Stimulated activated effector memory CD8-positive, alpha-beta T cell treated with anti-CD3 and anti-CD28 coated beads, Interleukin-12 subunit alpha, Interleukin-12 subunit beta, amount 100 ng/mL, for 72 hours (primary cell): ENCODE results near the gene SMCO4.

ENCODE experiments used
- ATAC-seq: fragments of 150-1000 bp; cut with Tn5 transposase; 2 replicates; pipeline ENCODE4 v1.10.0; 2021
- DNase-seq, 2 donors: peaks; one replicate each; pipeline ENCODE4 v3.0.0; 2021 to 2022; ENCODE audit warnings: low spot score in 2 of 2
- H3K27ac Mint-ChIP-seq: one replicate; pipeline ENCODE4 v1.8.0; 2022; ENCODE audit warnings: mild to moderate bottlenecking, mixed read lengths
- H3K36me3 Mint-ChIP-seq: one replicate; pipeline ENCODE4 v1.8.0; 2022; ENCODE audit warnings: mild to moderate bottlenecking, mixed read lengths
- H3K4me1 Mint-ChIP-seq: one replicate; pipeline ENCODE4 v1.8.0; 2022; ENCODE audit warnings: mixed read lengths
- H3K4me3 Mint-ChIP-seq: one replicate; pipeline ENCODE4 v1.8.0; 2022; ENCODE audit warnings: mild to moderate bottlenecking, mixed read lengths
- H3K9me3 Mint-ChIP-seq: one replicate; pipeline ENCODE4 v1.8.0; 2022; ENCODE audit warnings: mixed read lengths

The SMCO4 gene

DNA sequence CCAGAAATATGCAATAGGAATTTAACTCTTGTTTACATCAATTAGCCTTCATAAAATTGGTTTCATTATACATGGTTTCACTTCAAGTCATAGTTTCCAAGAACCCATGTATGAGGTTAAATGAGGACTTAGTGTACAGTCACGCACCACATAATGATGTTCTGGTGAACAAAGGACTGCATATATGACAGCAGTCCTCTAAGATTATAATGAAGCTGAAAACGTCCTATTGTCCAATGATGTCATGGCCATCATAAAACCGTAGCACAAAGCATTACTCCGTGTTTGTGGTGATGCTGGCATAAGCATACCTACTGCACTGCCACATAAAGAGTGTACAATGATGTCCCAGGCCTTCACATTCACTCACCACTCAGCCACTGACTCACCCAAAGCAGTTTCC lies 31.1 kb downstream of the SMCO4 start:
- Mint-ChIP-seq H3K27ac (peak overlapping the region; percentile 82), H3K9me3 (no peaks in the 10 kb centered on the region), H3K36me3 (no peaks in the 10 kb centered on the region), H3K4me1 (no peaks in the 10 kb centered on the region), H3K4me3 (peak overlapping the region; percentile 19)
- ATAC-seq (peak; percentile 97), DNase-seq (no peak)

DNA sequence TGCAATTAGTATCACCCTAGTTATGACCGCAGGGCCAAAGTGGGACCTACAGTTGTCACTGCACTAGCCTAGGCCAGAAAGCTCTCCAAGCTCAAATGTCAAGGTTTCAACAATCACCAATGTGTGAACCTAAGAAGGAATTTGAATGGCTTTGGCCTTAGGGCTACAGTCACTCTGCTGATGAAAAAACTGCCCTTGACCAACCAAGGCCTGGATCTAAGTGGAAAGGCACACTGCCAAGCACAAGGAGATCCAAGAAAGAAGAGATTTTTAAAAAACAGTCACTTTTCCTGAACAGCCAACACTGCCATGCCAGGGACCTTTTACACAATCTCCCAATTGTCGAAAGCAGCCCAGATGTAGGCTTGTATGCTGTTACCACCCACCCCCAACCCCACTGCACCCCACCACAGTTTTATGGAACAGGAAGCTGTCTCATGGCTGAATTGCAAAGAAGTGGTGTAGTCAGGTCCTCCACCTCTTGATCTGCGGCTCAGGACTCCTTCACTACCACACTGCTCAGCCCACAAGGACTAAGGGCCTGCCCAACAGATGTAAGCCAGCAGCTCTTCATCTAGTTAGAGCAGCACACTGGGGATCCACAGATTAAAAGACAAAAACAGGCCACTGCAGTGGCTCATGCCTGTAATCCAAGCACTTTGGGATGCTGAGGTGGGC lies 32.9 kb downstream of the SMCO4 start:
- Mint-ChIP-seq H3K4me3 (no peak overlapping the region), H3K36me3 (no peaks in the 10 kb centered on the region), H3K27ac (peak overlapping the region; percentile 82), H3K4me1 (no peaks in the 10 kb centered on the region), H3K9me3 (no peaks in the 10 kb centered on the region)
- DNase-seq (no peak), ATAC-seq (peak; percentile 31)

GRCh38 chr11:93507517-93507916 lies 35.7 kb downstream of the SMCO4 start:
- H3K9me3 Mint-ChIP-seq, result no peaks in the 10 kb centered on the region
- ATAC-seq (no peak), DNase-seq (no peak)
- no peak overlapping the region for H3K27ac Mint-ChIP-seq
- H3K4me3 Mint-ChIP-seq, result no peak overlapping the region
- peaks cover 6% of the 10 kb centered on the region for H3K4me1 Mint-ChIP-seq
- no peaks in the 10 kb centered on the region for H3K36me3 Mint-ChIP-seq

DNA sequence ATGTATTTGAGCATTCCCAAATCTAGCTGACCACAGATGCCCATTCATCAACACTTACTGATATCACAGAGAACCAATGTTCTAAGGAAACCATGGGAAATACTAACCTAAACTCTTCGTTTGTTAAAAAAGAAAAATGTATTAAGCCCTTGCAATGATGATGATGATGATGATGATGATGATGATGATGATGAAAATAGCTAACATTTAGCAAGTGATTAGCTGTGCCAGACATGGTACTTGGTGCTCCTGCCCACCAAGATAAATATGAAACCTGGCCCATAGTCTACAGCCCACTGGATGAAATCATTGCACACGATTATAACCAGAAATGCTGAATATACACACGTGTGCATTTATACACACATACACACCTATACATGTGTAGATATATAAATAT lies 37.5 kb downstream of the SMCO4 start:
- H3K9me3 Mint-ChIP-seq, result no peaks in the 10 kb centered on the region
- H3K4me1 Mint-ChIP-seq, result peaks cover 6% of the 10 kb centered on the region
- H3K36me3 Mint-ChIP-seq, result no peaks in the 10 kb centered on the region
- DNase-seq (no peak), ATAC-seq (no peak)
- H3K4me3 Mint-ChIP-seq, result no peak overlapping the region
- H3K27ac Mint-ChIP-seq, result no peak overlapping the region

DNA sequence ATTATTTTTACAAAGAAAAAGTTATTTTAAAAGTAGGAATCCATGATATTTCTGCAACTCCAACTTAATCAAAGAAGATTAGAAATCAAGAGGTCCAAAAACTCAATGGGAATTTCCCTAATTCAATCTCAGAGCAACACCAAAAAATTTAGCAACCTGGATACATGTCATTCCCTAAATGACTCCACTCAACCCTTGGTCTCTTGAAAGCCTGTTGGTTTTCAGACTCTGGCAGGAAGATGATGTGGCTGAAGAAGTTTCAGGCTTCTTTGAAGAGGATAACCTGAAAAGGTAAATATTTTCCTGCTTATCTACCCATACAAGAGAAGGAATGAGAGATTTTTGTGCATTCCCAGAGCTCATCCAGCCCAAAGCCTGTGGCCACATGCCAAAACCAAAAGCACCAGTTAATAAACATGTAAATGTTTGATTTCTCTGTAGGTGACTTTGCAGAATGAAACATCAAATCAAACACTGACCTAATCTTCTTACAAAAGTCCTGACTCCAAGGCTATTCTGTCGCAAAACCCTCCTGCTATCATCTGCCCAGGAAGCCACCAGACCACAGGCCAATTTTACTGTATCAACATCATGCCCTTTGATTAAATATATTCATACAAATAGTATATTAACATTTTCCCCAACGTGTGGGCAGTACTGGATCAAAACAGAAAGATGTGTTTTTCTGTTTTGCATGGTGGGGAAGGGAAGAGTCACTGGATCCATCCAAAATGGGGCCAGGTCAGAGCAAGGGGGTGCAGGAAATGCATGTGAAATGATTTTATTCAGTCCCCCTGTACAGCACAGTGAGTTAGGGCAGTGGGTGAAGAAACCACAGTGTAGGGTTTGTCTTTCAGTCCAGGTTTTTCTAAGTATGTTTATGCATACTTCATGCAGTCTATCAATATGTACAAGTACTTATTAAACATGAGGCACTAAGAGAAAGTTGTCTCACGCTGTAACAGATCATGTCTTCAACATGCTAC lies 38.8 kb downstream of the SMCO4 start:
- no peak for DNase-seq
- peak overlapping the region; percentile 70 for H3K27ac Mint-ChIP-seq
- H3K36me3 Mint-ChIP-seq, result no peaks in the 10 kb centered on the region
- ATAC-seq, result peak; percentile 54
- no peak overlapping the region for H3K4me3 Mint-ChIP-seq
- no peaks in the 10 kb centered on the region for H3K9me3 Mint-ChIP-seq
- peaks cover 6% of the 10 kb centered on the region for H3K4me1 Mint-ChIP-seq

- no peaks in the 10 kb centered on the region for H3K9me3 Mint-ChIP-seq
- peaks cover 6% of the 10 kb centered on the region for H3K4me1 Mint-ChIP-seq
- no peak for DNase-seq
- no peak for ATAC-seq
- H3K4me3 Mint-ChIP-seq, result no peak overlapping the region
- no peaks in the 10 kb centered on the region for H3K36me3 Mint-ChIP-seq
- no peak overlapping the region for H3K27ac Mint-ChIP-seq
Measured at GRCh38 chr11:93501856-93502255, 41.3 kb downstream of the SMCO4 start.

- H3K9me3 Mint-ChIP-seq, result no peaks in the 10 kb centered on the region
- no peak overlapping the region for H3K4me3 Mint-ChIP-seq
- no peak overlapping the region for H3K27ac Mint-ChIP-seq
- ATAC-seq (no peak), DNase-seq (no peak)
- no peaks in the 10 kb centered on the region for H3K36me3 Mint-ChIP-seq
- peaks cover 6% of the 10 kb centered on the region for H3K4me1 Mint-ChIP-seq
Measured at GRCh38 chr11:93500759-93501158, 42.4 kb downstream of the SMCO4 start.

GRCh38 chr11:93498641-93499040 lies 44.5 kb downstream of the SMCO4 start:
- DNase-seq (no peak), ATAC-seq (no peak)
- H3K36me3 Mint-ChIP-seq, result no peaks in the 10 kb centered on the region
- H3K4me1 Mint-ChIP-seq, result no peaks in the 10 kb centered on the region
- no peaks in the 10 kb centered on the region for H3K9me3 Mint-ChIP-seq
- no peak overlapping the region for H3K27ac Mint-ChIP-seq
- H3K4me3 Mint-ChIP-seq, result no peak overlapping the region

DNA sequence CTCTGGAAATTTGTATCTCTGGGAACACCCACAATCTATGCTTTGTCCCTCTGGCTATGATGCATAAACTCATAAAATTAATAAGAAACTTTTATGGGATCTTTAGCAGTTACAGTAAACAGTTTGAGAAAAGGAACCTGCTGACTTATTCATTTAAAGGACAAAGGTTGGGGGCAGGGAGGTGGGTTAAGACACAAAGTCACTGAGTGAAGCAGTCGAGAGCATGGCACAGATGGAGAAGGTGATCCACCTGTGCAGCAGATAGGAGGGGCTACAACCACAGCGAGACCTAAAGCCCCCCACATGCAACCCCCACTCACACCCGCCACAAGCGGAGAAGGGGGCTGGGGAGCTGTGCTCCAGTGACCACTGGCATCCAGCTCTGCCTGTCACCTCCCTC lies 45.0 kb downstream of the SMCO4 start:
- no peak for DNase-seq
- H3K4me1 Mint-ChIP-seq, result no peaks in the 10 kb centered on the region
- ATAC-seq, result no peak
- H3K27ac Mint-ChIP-seq, result no peak overlapping the region
- no peaks in the 10 kb centered on the region for H3K36me3 Mint-ChIP-seq
- no peaks in the 10 kb centered on the region for H3K9me3 Mint-ChIP-seq
- no peak overlapping the region for H3K4me3 Mint-ChIP-seq

DNA sequence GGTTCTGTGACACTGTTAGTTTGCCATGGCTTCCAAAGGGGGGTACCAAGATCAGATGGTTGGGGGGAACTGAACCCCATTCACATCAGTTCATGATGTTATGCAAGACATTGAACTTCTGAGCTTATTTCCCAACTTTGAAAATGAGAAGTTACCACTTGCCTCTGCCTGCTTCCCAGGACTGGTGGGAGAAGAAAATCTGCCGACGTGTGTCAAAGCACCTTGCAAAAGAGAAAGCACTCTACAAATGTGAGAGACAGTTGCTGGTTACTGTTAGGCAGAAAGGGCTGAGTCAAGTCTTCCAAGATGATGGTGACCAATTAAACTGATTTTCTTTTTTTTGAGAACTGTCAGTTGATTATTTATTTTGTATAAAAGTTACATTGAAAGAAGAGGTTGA lies 45.6 kb downstream of the SMCO4 start:
- no peak for ATAC-seq
- Mint-ChIP-seq H3K4me3 (no peak overlapping the region), H3K36me3 (no peaks in the 10 kb centered on the region), H3K27ac (no peak overlapping the region), H3K9me3 (no peaks in the 10 kb centered on the region), H3K4me1 (no peaks in the 10 kb centered on the region)
- no peak for DNase-seq

DNA sequence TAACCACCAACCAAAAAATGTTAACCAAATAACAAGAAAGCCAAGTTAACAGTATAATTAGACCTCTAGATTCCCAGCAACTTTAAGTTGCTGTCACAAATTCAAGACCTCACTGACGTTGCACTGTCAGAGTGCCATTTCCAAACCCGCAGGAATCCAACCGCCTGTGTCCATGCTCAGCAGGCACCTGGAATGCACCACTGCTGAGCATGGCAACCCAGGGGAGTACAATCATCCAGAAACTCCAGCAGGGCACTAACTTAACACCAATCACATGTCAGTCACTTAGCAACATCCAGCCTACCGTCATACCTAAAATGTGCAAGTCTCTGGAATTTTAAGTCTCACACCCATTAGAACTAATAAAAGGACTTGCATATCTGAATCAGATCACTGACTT lies 48.8 kb downstream of the SMCO4 start:
- Mint-ChIP-seq H3K27ac (no peak overlapping the region), H3K4me3 (no peak overlapping the region), H3K9me3 (no peaks in the 10 kb centered on the region), H3K36me3 (no peaks in the 10 kb centered on the region), H3K4me1 (no peaks in the 10 kb centered on the region)
- DNase-seq (no peak), ATAC-seq (no peak)

- Mint-ChIP-seq H3K4me1 (no peaks in the 10 kb centered on the region), H3K27ac (no peak overlapping the region), H3K36me3 (no peaks in the 10 kb centered on the region), H3K4me3 (no peak overlapping the region), H3K9me3 (no peaks in the 10 kb centered on the region)
- ATAC-seq, result no peak
- DNase-seq, result no peak
Measured at GRCh38 chr11:93493252-93493897, 49.8 kb downstream of the SMCO4 start.

GRCh38 chr11:93492464-93493251 lies 50.5 kb downstream of the SMCO4 start:
- no peaks in the 10 kb centered on the region for H3K4me1 Mint-ChIP-seq
- H3K4me3 Mint-ChIP-seq, result no peak overlapping the region
- DNase-seq, result no peak
- H3K27ac Mint-ChIP-seq, result no peak overlapping the region
- no peaks in the 10 kb centered on the region for H3K36me3 Mint-ChIP-seq
- no peak for ATAC-seq
- no peaks in the 10 kb centered on the region for H3K9me3 Mint-ChIP-seq

DNA sequence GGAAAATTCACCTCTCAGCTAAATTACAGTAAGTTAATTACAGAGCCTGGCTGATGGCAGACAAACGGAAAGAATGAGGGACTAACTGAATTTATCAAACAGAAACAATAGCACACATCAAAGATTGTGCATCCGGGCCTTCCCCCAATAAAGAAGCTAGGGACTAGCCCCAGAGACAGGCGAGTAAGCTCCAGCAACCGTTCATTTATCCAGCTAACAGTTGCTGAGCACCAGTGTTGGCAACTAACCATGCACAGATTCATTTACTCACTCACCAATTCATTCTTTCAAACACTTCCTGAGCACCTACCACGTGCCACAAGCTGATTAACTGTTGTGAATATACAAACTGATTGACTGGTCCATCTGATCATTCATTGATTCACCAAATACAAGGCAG lies 51.2 kb downstream of the SMCO4 start:
- H3K9me3 Mint-ChIP-seq, result no peaks in the 10 kb centered on the region

GRCh38 chr11:93490996-93491618 lies 52.1 kb downstream of the SMCO4 start:
- DNase-seq, result no peak
- Mint-ChIP-seq H3K27ac (no peak overlapping the region), H3K4me3 (no peak overlapping the region), H3K36me3 (no peaks in the 10 kb centered on the region), H3K9me3 (no peaks in the 10 kb centered on the region), H3K4me1 (no peaks in the 10 kb centered on the region)
- no peak for ATAC-seq

More for the DNA sequence above, 51.2 kb downstream of the SMCO4 start:
- Mint-ChIP-seq H3K36me3 (no peaks in the 10 kb centered on the region), H3K4me3 (no peak overlapping the region), H3K27ac (no peak overlapping the region), H3K4me1 (no peaks in the 10 kb centered on the region)
- DNase-seq (no peak), ATAC-seq (no peak)
